Hematopoietic multipotent progenitor cell treated with erythropoietin and hydrocortisone succinate and interleukin-3 and kit ligand, for 17 days (in vitro differentiated cells): ENCODE measurements around the gene HINT1.
"Not testable (repeated sequence)": the region's sequence is repeated elsewhere in the genome, so short reads cannot be mapped to it uniquely, and the experiment has no call there.

Experiments used
- DNase-seq: peaks from one replicate; pipeline ENCODE4 v3.0.0-alpha.2; 2015; ENCODE audit warnings: low spot score

HINT1 gene

DNA sequence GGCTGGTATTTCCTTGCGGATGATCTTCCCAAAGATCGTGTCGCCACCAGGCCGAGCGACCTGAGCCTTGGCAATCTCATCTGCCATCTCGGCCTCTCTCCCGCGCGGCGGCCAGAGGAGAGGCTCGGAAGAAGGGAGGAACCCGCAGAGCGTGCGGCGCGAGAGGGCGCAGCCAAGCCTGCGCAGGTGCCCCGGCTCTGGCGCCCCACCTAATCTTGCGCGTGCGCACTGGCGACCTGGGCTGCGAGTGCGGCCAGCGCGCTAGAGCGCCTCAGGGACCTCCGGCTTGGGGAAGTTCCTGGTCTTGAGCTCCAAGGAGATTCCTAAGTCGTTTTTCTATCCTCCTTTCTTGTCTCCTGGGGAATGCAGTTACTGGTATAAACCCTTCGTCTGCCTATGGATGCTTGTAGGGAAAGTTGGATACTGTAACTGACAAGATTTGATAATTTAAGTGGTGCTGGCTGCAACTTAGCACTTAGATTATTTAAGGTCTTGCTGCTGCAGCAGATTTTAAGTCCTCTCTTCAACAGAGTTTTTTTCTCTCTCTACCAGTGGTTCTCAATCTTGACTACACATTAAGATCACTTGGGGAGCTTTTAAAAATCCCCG is at the start of gene HINT1:
TSS of gene HINT1 (minus strand) at position 138 of the 609 bp plus-strand sequence. CDS start at position 87, 51 bp downstream.
- DNase-seq: peak; percentile 95

DNA sequence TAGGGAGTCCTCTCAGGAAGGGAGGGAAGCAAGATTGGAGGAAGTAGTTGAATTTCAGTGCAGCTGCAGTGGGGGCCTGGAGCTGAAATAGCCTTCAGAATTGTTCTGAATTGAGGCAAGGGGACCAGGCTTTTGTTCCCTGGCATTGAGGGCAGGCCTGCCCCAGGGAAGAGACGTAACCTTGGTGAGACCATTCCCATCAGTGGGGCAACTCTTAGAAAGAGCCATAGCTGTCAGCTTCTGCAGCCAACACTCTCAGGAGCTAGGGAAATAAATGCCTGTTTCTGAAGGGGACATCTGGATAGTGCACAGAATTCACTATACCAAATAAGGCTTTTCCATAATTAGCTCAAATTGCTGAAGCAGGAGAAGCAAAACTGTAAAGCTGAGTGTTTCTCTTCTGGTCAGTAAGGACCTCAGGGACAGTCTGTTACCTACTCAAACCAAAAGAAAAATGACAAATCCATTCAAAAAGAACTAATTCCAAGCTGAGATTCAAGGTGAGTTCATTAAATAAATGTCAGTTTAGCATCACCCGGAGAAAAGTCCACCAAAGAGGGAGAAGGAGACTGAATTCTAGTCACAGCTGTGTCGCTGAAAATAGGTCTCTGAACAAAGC is 49.7 kb upstream of the HINT1 start:
- no peak for DNase-seq

DNA sequence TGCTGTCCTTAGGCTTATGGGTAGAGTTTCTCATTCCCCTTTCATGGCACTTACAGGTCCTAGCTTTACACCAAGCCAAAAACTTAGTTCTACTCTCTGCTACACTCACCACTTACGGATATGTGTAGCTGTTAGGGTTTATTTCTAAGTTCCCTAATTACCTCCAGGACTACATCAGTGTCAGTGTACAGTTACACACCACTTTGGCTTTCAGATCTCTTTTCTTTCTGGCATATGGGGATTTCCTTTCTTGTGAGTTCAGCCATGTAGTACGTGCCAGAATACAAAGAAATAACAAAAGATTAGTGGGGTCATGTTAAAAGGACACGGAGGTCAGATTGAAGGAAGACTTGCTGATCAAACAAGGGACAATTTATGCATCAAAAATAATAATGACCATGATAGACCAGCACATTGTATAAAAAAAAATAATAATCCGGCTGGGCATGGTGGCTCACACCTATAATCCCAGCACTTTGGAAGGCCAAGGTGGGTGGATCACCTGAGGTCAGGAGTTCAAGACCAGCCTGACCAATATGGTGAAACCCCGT is 47.5 kb upstream of the HINT1 start:
- no peak for DNase-seq

DNA sequence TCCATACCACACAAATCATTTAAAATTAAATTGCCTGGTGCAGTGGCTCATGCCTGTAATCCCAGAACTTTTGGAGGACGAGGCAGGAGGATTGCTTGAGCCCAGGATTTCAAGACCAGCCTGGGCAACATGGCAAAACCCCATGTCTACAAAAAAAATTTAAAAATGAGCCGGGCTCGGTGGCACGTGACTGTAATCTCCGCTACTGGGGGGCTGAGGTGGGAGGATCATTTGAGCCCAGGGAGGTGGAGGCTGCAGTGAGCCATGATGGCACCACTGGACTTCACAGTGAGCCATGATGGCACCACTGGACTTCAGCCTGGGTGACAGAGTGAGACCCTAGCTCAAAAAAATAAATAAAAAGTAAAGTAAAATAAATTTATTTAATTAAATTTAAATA is 46.6 kb upstream of the HINT1 start:
- no peak for DNase-seq

DNA sequence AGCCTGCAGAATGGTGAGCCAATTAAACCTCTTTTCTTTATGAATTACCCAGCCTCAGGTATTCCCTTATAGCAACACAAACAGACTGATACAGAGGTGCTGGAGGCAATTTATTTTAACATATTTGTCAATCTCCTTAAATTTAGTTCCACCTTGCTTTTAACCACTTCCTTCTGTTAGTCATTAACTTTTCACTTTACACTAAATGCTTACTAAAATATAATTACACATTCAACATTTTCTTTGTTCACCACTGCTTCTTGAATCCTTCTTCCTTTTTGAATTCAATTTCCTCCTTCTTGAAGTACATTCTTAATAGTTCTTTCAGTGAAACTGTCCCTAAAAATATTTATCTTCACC is 45.1 kb upstream of the HINT1 start:
- no peak for DNase-seq

DNA sequence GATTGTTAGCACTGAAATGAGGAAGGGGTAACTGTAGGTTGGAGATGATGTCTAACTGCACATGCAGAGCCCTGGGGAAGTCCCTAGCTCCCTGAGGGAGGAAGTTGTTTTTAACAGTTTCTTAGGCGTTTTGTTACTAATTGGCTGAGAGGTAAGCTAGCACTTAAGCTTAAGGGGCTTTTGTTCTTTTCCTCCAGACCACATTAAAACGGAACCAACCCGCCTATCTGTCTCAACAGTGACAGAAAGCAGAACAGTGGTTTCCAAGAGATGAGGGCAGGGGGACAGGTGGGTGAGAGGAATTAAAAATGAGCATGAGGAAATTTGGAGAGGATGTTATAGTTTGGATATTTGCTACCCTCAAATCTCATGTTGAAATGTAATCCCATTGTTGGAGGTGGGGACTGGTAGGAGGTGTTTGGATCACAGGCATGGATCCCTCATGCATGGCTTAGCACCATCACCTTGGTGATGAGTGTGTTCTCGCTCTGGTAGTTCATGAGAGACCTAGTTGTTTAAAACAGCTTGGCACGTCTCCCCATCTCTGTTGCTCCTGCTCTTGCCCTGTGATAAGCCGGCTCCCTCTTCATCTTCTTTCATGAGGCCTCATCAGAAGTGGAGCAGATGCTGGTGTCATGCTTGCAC is 44.6 kb upstream of the HINT1 start:
- DNase-seq: no peak

DNA sequence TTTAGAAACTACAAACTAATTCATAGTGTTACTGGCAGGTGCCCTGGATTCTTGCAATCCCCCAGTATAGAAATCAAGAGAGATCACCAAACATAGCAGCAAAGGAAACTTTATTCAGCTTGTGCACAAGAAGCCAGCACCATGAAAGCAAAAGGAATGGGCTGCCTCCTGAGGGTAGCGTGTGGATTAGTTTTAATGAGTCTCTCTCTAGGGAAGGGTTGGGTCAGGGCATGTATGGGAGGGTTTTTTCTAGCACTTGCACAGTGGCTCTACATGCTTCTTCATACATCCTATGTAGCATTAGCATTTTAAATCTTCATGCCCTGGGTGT is 44.1 kb upstream of the HINT1 start:
- no peak for DNase-seq

DNA sequence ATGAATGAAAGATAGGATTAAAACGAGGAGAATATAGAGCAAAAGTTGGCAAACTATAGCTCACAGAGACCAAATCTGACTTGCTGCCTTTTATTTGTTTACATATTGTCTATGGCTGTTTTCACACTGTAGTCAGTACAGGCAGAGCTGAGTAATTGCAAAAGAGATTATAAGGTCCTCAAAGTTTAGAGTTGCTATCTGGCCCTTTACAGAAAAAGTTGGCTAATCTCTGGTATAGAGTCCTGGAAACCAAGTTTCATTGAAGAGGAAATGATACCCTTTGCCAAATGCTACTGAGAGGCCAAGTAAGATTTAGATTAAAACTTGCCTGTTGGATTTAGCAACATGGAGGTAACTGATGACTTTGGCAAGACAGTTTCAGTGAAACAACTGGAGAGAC is 41.7 kb upstream of the HINT1 start:
- no peak for DNase-seq

DNA sequence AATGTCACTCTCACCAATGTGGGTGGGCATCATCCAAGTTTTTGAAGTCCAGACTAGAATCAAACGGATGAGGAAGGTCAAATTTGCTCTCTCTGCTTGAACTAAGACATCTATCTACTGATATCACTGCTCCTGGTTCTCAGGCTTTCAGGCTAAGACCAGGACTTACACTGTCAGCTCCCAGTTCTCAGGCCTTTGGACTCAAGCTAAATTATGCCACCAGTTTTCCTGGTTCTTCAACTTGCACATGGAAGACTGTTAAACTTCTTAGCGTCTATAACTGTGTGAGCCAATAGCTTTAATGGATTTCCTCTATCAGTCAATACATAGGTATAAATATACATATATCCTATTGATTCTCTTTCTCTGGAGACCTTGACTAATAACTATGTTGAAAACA is 41.0 kb upstream of the HINT1 start:
- no peak for DNase-seq

DNA sequence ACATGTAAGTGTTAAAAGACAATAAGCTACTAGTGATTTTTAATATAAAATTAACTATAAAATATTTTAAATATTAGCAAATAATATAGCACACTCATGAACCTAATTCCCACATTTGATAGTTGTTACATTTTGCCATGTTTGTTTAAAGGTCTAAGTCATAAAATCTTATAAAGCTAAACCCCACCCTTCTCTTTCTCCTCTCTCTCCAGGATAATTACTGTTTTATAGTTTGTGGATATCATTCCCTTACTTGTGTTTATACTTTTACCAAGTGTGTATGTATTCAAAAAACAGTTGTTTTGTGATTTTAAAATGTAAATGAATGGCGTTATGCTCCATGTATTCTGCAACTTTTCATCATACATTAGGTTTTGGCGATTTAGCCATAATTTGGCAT is 39.9 kb upstream of the HINT1 start:
- DNase-seq: no peak

DNA sequence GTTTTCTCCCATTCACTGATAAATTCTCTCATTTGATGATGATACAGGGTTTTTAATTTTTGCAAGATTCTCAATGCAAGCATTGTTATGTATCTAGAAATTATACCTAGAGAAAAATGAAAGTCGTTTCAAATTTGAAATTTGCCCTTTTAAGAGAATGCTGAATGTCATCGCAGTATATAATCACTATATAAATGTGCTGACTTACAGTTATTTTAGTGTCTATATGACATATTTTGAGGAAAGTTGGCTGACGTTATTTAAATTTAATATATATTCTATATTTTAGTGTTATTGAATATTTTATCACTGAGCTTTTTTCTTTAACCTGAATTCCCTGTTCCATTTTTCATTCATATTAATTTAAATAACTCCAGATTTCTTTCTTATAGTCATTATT is 35.5 kb upstream of the HINT1 start:
- no peak for DNase-seq

DNA sequence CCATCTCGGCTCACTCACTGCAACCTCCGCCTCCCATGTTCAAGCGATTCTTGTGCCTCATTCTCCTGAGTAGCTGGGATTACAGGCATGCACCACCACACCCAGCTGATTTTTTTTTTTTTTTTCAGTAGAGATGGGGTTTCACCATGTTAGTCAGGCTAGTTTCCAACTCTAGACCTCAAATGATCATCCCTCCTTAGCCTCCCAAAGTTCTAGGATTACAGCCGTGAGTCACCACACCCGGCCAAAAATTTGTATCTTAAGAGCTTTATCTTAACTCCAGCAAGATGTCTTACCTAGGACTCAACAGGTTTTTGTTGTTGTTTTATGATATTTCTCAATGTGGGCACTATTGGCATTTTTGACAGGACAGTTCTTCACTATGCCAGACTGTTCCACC is 33.6 kb upstream of the HINT1 start:
- no peak for DNase-seq

DNA sequence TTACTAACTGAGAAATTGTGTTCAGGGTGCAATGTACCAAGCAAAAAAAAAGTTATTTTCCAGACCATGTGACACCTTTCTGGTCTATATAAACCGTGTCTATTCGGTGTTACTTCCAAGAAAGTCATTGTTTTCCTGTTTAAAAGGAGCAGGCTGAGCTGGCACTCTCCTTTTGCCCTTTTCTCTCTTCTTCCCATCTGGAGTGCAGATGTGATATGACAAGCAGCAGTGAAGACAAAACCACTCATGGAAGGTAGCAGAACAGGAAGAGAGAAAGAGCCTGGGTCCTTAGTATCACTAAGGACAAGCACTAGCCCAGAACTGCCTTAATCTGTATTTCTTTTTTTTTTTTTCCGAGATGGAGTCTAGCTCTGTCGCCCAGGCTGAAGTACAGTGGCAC is 31.3 kb upstream of the HINT1 start:
- no peak for DNase-seq

DNA sequence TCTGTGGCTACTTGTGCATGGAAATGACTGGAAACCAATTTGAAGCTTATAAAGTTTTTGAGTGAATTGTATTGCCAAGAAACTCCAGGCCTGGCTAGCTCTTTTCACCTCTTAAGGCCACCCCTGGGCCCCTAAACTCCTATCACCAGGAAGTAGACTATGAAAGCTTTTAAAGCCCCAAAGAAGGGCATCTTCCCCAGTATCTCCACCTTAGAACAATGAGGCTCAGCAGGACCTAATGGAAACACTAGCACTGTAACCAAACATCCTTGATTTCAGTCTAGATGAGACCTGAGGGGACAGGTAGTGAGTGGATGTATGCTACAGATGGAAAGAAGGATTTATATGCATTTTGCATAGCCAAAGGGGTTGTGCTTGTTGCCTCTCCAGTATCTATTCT is 30.6 kb upstream of the HINT1 start:
- DNase-seq: no peak

DNA sequence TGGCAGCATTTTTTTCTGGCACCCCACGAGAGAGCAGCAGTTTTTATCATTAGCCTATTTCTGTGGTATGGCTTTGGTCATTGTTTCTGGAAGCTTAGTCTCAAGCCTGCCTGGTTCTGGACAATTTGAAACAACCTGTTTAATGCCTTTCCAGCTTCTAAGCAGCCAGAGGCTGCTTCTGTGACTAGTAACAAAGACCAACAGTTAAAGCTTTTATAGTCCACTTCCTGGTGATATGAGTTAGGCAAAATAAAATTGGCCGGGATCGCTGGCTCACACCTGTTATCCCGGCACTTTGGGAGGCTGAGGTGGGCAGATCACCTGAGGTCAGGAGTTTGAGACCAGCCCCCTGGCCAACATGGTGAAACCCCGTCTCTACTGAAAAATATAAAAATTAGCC is 29.7 kb upstream of the HINT1 start:
- DNase-seq: no peak

DNA sequence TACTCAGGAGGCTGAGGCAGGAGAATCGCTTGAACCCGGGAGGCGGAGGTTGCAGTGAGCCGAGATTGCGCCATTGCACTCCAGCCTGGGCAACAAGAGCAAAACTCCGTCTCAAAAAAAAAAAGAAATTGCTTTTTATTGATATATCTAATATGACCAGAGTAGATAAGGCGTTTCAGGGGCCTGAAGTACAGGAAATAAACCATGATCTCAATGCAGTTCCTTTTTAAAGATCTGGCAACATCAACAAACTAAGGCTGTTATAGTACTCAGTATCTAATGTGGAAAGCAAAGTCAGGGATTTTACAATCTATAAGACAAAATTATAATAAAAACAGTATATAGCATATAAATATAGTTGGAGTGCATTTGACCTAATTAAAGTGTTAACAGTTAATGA is 28.8 kb upstream of the HINT1 start:
- DNase-seq: not testable (repeated sequence)

DNA sequence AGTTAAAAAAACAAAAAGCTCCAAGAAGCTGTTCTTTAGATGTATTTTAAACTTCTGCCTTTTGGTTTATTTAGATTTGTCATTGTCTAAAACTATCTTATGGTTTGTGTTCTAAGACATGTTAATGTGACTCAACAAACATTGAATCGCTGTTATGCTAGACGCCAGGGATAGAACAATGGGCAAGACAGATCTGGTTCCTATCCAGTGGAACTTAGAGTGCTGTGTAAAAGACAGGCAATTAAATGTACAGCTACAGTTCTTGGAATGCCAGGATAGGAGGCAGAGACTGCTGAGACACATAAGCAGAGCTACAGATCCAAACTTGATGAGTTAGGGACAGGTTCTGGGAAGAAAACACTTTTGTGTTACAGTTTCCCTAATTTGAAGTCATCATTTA is 28.1 kb upstream of the HINT1 start:
- DNase-seq: no peak

DNA sequence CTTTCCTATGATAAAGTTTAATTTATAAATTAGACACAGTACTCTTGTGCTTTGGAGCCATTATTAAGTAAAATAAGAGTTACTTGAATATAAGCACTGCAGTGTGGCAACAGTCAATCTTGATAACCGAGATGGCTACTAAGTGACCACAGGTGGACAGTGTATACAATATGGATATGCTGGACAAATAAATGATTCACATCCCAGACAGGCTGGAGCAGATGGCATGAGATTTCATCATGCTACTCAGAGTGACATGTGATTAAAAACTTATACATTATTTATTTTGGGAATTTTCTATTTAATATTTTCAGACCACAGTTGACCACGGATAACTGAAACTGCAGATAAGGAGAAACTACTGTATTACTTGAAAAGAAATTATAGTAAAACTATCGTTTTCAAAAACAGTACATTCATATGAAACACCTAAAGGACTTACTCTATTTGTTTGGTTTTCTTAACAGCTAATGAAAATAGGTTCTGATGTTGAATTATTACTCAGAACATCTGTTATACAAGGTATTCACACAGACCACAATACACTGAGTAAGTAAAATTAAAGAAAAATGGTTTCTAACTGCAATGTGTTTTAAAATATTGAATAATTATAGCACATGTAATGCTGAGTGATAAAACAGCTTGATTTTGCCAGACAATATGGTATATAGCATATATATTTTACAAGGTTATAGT is 21.7 kb upstream of the HINT1 start:
- no peak for DNase-seq

DNA sequence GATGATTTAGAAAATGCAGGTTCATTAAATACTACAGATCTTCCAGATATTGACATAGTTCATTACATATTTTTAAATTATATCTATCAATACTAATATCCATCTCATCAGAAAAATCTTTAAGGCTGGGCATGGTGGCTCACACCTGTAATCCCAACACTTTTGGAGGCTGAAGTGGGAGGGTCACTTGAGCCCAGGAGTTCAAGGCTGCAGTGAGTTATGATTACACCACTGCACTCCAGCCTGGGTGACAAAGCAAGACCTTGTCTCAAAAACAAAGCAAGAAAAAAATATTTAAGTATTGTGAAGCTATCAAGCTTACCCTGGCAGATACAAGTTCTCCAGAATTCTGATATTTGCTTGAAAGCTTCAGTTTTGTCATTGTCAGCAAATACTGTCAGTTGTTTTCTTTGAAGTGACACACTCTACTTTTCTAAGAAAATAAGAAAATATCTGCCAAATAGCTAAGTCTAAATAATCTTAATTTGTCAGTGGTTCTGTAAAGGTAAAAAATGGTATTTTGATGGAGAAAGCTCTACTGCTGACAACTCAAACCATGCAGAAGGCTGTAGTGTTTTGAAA is 20.6 kb upstream of the HINT1 start:
- no peak for DNase-seq

DNA sequence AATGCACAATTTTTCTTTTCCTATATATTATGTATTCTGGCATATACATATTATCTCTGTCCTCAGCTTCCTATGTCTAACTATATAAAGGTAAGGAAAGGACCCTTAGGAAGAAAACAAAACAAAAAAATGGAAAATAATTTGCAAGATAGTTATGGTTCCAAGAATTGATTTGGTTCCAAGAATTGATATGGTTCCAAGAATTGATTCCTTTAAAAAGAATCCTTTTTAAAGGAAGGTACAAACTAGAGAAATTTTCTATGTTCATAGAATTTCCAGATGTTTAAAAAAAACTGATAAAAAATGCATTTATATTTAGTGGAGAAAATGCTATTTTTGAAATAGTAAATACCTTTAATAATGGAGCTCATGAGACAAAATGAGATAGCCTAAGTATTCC is 17.8 kb upstream of the HINT1 start:
- no peak for DNase-seq

DNA sequence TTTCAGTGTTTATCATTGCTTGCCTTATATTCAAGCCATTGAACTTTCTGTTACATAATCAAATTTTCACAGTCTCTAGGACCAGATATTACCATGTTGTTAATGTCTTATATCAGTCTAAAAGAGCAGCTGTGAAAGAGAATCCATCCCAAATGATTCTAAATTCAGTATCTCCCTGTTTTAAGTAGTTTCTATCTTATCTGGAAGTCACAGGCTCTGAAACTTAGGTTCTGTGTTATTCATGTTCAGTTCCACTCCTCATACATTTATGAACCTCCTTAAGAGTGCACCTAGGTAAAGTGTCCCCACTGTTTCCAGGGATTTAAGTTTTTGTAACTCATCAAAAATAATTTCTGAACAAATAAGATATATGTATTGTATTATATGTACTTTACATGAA is 15.4 kb upstream of the HINT1 start:
- DNase-seq: peak; percentile 36

DNA sequence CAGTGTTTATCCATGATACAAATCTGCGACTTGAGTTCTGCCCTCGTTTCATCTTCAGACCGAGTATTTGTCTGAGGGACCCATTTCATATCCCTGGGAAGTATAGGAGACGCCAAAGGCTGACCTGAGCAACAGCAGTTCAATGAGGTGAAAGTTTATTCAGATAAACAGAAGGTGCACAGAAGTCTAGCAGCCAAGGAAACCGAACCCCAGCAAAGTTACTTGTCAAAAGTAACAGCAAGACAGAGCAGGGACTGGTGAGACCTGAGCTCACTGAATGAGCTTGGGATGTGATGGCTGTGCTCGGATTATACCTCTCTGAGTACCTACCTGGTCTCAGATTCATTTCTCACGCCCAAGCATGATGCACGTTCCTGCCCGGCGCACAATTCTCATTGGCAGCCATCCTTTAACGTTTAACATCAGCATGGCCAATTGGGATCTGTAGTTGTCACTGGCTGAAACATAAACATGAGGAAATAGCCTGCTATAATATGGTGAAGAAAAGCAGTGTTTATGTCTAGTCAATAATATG is 6.3 kb upstream of the HINT1 start:
- no peak for DNase-seq
